GM19324 (cell line): Measurements from ENCODE around the gene PHF20.
"Not testable (repeated sequence)": the region's sequence is repeated elsewhere in the genome, so short reads cannot be mapped to it uniquely, and the experiment has no call there.

Source experiments
- ATAC-seq: cut with Tn5 transposase; IDR thresholded peaks from one replicate; pipeline ENCODE4 v1.9.1; 2021; ENCODE audit warnings: mild to moderate bottlenecking, moderate library complexity; ENCODE audit not compliant: unreplicated experiment, low FRiP score

The PHF20 gene

DNA sequence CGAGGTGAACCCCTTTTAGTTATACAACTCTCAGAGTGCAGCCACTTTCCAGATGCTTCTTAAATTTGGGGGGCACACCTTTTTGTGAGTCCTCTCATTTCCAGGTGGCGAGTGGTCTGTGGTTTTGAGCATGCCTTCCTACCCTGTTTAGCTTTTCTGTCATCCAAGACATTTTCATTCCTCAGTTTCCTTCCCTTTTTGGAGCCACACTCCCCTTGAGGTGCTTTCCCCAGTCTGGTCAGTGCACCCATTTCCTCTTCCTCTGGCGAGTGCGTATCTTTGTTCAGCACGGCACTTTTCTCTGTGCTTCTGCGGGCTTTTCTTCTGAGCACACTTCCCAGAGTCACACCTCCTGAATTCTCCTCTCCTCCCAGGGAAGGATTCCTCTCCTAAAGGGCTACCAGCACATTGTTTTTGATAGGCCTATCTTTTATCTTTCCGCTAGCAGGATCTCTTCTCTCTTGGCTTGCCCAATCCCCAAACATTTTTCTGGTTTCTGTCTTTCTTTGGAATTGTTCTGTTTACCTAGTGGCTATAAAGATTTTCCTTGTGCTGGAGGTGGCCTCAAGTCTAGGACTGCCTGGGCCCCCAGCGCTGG is 1.4 kb downstream of the PHF20 start:
- no peak for ATAC-seq

DNA sequence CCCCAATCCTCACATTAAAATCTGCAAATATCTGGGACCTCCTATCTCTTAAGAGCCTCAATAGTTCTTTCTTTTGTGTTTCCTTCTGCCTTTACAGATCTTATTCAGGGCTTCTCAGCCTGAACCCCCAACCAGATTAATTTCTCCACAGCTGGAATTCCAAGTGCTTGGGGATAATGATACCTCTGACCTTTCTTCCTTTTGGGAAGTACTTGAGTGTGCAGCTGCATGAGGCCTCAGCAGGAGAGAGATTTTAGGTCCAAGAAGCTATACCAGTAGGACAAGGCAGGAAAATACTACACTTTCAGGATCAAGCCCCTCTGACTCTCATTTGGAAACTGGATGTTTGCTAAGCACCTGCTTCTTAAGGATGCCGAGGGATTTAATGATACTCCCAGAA is 2.6 kb downstream of the PHF20 start:
- ATAC-seq: no peak

DNA sequence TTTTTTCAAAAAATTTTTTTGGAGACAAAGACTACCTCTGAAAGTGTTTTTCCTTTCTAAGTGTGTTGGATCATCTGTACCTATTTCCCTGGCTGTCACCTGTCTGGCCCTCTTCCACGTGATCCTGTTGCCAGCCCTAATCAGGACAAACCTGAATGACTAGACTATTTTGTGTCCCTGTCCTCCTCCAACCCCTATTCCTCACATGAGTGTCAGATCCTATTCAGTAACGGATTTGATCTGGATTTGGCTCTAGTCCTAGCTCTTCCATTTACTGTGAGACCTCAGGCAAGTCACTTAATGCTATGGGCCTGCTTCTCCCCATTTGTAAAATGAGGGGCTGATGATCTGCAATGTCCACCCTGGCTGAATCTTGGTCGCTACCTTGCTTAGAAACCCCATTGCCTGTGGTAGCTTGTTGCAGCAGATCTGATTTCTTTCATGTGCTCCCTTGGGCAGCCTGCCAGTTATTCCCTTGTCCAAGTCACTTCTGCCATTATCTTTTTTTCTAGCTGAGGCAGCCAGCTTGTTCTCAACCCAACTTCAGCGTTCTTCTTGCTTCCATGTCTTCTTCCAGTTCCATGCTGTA is 4.8 kb downstream of the PHF20 start:
- no peak for ATAC-seq

DNA sequence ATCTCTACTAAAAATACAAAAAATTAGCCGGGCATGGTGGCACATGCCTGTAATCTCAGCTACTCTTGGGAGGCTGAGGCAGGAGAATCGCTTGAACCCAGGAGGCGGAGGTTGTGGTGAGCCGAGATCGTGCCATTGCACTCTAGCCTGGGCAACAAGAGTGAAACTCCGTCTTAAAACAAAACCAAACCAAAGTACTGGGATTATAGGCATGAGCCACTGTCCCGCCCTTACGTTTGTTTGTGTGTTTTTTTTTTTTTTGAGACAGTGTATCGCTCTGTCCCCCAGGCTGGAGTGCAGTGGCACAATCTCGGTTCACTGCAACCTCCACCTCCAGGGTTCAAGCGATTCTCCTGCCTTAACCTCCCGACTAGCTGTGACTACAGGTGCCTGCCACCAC is 12.0 kb downstream of the PHF20 start:
- ATAC-seq: not testable (repeated sequence)

DNA sequence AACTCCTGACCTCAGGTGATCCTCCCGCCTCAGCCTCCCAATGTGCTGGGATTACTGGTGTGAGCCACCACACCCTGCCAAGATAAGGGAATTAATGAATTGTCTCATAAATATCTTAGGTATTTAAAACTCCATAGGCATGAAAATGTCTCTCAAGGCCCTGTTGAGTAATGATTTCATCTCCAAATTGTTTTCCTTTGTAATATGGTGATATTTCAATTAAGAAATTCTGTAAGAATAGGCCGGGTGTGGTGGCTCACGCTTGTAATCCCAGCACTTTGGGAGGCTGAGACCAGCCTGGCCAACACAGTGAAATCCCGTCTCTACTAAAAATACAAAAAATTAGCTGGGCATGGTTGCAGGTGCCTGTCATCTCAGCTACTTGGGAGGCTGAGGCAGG is 13.7 kb downstream of the PHF20 start:
- ATAC-seq: not testable (repeated sequence)

DNA sequence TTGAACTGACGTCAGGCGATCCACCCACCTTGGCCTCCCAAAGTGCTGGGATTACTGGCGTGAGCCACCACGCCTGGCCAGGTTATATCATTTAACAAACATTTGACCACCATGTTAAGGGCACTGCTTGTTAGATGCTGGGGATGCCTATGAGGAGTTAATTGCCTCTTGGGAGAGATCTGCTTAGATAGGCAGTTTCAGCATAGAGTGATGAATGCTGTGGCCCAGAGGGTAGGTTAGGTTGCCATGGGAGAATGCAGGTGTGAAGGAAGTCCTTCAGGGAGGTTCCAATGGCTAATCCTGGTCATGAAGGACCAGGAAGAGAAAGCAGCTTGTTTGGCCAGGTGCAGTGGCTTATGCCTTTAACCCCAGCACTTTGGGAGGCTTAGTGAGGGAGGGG is 17.0 kb downstream of the PHF20 start:
- ATAC-seq: no peak

DNA sequence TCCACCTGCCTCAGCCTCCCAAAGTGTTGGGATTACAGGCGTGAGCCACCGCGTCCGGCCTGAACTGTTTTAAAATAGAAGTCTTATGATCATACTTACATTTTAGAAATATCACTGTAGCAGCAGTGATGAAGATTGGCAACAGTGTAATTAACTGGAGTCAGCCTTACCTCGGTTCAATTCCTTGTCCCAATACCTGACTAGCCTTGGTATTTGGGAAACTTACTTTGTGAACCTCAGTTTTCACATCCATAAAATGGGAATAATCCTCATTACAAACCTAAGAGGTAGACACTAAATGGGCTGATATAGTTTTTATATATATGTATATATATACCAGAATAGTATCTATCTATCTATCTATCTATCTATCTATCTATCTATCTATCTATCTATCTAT is 19.3 kb downstream of the PHF20 start:
- no peak for ATAC-seq

DNA sequence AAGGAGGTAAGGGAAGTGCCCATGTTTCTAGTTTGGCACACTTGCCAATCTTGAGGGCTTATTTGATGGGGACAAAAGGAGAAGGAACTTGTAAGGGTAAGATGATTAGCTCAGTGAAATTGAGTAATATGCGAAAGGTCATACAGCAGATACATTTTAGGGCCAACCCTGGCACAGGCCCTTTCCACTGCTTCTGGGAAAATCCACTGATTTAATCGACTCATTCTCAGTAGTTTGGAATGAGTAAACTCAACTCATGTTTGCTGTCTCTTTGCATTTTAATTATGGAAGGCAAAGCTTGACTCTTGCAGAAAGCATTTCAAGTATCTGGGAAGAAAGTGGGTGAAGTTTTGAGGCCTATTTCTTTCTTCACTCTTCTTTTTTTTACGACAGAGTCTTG is 20.0 kb downstream of the PHF20 start:
- ATAC-seq: no peak

DNA sequence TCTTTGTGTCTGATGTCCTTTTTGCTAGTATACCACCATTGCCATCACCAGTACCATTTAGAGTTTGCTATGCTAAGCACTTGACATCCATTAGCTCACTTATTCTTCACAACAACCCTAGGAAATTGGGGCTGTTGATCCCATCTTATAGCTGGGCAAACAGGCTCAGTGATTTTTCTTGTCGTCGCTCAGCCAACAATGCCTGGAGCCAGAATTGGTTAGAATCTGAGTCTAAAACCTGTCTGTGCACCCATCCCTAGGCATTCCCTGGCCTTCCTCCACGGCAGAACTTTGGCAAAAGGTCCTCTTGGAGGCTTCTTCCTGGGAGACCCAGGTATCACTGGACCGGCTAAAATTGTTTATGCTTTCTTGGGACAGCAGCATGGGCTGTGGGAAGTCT is 20.9 kb downstream of the PHF20 start:
- no peak for ATAC-seq

DNA sequence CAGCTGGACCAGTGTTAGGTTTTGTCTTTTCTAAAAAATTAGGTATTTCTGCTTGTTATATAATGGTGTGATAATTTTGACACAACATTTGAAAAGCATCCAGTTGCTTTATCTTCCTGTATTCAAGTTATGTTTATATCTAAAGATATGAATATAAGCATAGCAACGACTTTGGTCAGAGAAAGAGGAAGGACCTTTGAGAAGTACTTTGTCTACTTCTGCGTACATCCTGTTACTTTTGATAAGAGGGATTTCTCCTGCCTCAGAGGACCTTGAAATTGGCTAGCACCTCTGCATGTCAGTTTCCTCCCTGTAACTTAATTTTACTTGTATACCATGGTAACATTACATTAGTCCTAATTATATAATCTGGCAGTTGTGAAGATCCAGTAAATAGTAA is 24.8 kb downstream of the PHF20 start:
- ATAC-seq: no peak

DNA sequence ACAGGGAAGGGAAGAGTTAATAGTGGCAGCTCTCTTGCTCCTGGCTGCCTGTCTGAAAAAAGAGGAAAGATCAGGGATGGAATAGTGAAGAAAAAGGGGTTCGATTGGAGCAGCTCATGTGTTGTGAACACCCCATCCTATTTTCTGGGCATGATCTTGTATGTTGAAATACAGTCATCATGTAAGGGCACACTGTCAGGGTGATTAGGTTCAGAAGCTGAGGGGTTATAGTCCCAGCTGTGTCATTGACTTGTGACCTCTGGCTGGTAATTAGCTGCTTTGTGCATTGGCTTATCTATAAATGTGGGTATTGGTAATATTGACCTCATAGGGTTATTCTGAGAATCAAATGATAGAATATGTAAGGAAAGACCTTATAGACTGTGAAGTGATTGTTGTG is 30.1 kb downstream of the PHF20 start:
- no peak for ATAC-seq

DNA sequence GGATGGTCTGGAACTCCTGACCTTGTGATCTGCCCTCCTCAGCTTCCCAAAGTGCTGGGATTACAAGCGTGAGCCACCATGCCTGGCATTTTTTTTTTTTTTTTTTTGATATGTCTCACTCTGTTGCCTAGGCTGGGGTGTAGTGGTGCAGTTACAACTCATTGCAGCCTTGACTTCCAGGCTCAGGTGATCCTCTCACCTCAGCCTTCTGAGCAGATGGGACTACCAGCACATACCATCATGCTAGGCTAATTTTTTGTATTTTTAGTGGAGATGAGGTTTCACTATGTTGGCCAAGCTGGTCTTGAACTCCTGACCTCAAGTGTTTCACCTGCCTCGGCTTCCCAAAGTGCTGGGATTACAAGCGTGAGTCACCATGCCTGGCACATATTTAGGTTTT is 34.3 kb downstream of the PHF20 start:
- ATAC-seq: no peak

DNA sequence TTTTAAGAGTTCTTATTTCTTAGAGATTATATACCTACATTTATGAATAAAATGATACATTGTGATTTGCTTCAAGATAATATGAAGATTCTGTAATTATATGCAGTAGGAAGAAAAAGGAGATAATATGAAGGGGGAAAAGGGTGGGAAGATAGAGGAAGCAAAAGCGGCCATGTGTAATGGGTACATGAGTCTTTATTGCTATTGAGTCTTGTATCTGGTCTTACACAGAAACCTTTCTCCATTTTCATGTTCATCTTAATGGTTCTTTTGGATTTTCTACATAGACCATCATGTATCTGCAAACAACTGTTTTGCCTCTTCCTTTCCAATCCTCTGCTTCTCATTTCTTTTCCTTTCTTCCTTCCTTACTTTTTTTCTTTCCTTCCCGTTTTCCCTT is 36.1 kb downstream of the PHF20 start:
- ATAC-seq: no peak

DNA sequence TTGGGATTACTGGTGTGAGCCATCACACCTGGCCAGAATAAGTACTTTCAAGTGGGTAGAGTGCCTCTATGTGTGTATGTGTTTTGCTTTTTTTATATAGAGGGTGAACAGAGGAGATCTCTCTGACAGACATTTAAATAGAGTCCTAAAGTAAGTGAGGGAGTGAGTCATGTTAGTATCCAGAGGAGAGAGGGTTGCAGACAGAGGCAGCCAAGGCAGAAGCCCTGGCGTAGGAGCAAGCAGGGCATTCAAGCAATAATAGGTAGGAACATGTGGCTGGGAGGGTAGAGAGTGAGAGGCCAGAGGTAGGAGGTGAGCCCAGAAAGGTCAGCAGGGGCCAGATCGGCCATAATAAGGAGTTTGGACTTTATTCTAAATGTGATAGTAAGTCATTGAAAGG is 48.9 kb downstream of the PHF20 start:
- no peak for ATAC-seq

DNA sequence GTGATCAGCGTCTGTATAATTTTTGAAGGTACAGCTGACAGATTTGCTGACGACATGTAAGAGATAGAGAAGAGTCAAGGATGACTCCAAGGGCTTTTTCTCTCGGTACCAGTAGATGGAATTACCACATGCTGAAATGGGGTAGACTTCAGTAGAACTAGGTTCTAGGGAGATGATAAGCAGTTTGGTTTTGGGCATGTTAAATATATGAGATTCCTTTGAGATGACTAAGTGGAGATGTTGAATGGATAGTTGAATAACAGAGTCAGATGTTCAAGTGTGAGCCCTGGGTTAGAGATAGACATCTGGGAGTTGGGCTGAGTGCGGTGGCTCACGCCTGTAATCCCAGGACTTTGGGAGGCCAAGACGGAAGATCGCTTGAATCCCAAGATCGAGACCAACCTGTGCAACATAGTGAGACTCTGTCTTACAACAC is 50.0 kb downstream of the PHF20 start:
- no peak for ATAC-seq

DNA sequence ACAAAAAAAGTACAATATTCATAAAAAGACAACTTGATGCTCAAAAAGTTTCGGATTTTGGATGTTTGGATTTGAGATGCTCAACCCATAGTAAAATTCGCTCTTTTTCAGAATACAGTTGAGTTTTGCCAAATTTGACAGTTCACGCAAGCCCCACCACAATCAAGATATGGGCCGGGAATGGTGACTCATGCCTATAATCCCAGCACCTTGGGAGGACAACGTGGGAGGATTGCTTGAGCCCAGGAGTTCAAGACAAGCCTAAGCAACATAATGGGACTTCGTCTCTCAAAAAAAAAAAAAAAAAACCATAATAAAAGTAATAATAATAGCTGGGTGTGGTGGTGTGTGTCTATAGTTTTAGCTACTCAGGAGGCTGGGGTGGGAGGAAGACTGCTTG is 51.3 kb downstream of the PHF20 start:
- ATAC-seq: no peak

DNA sequence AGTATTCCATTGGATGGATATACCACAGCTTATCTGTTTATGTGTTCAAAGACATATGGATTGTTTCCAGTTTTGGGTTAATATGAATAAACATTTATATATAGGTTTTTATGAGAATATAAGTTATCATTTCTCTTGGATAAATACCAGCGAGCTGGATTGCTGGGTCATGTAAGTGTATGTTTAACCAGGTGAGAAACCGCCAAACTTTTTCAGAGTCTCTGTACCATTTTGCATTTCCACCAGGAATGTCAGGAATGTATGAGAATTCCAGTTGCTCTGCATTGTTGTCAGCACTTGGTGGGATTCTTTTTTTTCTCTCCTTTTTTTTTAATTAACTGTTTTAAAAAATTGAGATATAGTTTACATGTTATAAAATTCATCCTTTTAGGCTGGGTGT is 52.1 kb downstream of the PHF20 start:
- no peak for ATAC-seq

DNA sequence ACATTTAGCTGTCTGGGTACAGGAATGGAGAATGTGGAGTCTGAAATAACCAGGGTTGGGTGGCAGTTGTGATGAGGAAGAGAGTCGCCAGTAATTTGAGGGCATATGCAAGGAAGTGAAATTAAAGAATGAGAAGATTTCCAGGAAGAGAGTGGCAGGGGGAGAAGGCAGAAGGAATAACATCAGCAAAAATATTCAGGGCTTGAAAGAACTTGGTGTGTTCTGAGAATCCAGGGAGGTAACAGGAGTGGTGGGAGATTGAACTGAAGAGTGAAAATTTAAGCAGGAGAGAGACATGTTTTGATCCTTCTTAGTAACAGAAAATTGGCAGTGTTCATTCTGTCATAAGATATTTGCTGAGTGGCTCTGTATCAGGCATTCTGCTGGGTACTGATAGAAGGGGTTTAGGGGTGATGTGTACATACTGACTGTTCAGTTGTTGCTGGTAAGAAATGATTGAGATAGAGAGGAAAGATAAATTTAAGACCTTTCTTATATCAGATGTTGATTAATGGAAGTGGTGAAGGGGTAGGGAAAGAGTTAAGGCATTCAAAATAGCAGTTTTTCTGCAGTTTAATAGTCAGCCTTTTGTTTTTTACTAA is 54.7 kb downstream of the PHF20 start:
- ATAC-seq: no peak

DNA sequence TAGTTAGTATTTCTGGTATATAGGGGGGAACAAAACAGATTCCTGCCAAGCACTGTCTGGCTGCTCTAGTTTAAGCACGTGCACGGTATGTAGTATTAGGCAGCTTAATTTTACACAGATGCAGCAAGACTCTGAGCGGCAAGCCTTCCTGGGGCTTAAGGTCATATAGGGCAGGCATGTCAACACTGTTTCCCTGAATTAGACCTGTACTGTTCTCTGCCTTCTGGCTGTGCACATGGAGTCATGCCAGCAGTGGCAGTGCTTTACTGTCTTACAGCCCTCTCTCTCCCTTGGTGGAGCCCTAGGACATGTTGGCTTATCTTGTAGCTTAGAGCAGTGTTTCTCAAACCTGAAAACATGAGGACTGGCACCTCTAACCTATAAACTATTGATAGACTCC is 56.6 kb downstream of the PHF20 start:
- no peak for ATAC-seq

DNA sequence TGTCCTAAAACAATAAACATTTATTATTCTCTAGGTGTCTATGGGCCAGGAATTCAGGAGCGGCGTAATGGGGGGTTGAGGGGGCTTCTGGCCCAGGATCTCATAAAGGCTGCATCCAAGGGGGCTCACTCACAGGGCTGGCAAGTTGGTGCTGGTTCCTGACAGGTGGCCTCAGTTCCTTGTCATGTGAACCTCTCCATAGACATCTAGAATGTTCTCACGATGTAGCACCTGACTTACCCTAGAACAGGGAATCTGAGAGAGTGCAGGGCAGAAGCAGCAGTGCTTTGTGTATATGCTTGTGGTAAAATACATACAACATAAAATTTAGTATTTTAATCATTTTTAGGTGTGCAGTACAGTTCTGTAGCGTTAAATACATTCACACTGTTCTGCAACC is 57.1 kb downstream of the PHF20 start:
- ATAC-seq: no peak

DNA sequence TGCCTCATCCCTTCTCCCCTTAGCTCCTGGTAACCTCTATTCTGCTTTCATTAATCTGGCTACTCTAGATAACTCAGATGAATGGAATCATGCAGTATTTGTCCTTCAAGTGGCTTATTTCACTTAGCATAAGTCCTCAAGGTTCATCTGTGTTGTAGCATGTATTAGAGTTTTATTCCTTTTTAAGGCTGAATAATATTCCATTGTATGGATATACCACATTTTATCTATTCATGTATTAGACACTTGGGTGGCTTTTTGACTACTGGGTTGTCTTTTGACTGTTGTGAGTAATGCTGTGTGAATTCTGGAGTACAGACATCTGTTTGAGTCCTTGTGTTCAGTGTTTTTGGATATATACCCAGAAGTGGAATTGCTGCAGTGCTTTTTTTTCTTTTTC is 58.4 kb downstream of the PHF20 start:
- no peak for ATAC-seq

DNA sequence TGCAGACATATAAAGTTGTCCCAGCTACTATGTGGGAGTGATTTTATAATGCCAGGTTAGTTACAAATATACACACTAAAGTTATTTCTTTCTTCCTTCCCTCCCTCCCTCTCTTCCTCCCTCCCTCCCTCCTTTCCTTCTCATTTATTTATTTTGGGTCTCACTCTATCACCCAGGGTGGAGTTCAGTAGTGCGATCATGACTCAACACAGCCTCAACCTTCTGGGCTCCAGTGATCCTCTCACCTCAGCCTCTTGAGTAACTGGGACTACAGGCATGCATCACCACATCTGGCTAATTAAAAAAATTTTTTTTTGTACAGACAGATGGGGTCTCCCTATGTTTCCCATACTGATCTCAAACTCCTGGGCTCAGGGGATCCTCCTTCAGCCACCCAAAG is 59.2 kb downstream of the PHF20 start:
- ATAC-seq: no peak
